ES-I3 (cell line): ENCODE results near the gene SELENOW.
"Not testable (repeated sequence)": the region's sequence is repeated elsewhere in the genome, so short reads cannot be mapped to it uniquely, and the experiment has no call there.

Source experiments
- H3K36me3 ChIP-seq: 2 replicates; pipeline ENCODE4 v1.6.1; 2013; ENCODE audit warnings: mild to moderate bottlenecking, low read length, control low read depth, moderate library complexity; ENCODE audit not compliant: insufficient read depth
- H3K4me1 ChIP-seq: 2 replicates; pipeline ENCODE4 v1.6.1; 2013; ENCODE audit warnings: mild to moderate bottlenecking, control low read depth, low read length; ENCODE audit not compliant: insufficient read depth
- H3K9ac ChIP-seq: 2 replicates; pipeline ENCODE4 v1.6.1; 2013; ENCODE audit warnings: low read depth, mild to moderate bottlenecking, low read length, moderate library complexity
- H3K9me3 ChIP-seq: 2 replicates; pipeline ENCODE4 v1.6.1; 2013; ENCODE audit warnings: mild to moderate bottlenecking, low read length, moderate library complexity; ENCODE audit not compliant: control insufficient read depth, insufficient read depth

The SELENOW gene

DNA sequence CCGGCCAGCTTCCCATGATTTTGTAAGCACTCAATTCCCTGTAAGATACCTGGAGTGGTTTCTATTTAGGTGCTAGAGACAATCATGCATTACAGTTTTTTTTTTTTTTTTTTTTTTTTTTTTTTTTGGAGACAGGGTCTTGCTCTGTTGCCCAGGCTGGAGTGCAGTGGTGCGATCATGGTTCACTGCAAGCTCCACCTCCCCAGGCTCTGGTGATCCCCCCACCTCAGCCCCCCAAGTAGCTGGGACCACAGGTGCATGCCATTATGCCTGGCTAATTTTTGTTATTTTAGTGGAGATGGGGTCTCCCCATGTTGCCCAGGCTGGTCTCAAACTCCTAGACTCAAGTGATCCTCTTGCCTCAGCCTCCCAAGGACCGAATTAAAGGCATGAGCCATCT, 13.8 kb upstream of the SELENOW start:
- not testable (repeated sequence) for H3K36me3 ChIP-seq, H3K9me3 ChIP-seq, H3K9ac ChIP-seq, H3K4me1 ChIP-seq

GRCh38 chr19:47765523-47766358, 12.8 kb upstream of the SELENOW start:
- Histone ChIP-seq H3K9ac (no peak overlapping the region), H3K36me3 (no peaks in the 10 kb centered on the region), H3K9me3 (no peaks in the 10 kb centered on the region), H3K4me1 (peaks cover 6% of the 10 kb centered on the region)

DNA sequence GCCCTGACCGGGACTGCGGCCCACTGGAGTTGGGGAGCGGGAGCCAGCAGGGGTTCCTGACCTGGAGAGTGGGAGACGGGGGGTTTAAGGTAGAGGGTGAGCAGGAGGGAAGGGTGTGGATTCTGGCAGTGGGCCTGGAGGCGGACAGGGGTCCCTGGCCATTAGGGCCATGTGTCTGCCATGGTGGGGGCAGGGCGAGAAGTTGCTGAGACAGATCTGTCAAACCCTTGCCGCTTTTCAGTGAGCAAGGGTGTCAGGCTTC, 12.2 kb upstream of the SELENOW start:
- Histone ChIP-seq H3K9me3 (no peaks in the 10 kb centered on the region), H3K36me3 (no peaks in the 10 kb centered on the region), H3K4me1 (peaks cover 6% of the 10 kb centered on the region), H3K9ac (no peak overlapping the region)

GRCh38 chr19:47766670-47767069, 11.8 kb upstream of the SELENOW start:
- Histone ChIP-seq H3K9ac (no peak overlapping the region), H3K36me3 (no peaks in the 10 kb centered on the region), H3K9me3 (no peaks in the 10 kb centered on the region), H3K4me1 (peaks cover 6% of the 10 kb centered on the region)

DNA sequence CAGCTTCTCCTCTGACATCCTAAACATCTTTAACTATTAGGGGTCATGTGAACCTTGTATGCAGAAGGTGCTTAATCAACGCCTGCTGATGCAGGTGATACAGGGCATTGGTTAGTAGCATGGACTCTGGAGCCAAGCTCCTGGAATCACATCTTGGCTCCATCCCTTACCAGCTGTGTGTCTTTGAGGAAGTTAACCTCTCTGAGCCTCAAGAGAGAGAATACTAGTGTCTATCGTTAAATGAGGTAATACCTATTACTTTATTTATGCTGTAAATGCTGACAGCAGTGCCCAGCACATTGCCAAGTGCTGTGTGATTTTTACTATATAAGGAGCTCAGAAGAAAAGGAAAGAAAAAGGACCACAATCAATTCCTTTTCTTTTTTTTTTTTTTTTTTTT, 11.2 kb upstream of the SELENOW start:
- H3K4me1 ChIP-seq: peaks cover 6% of the 10 kb centered on the region
- no peak overlapping the region for H3K9ac ChIP-seq
- no peaks in the 10 kb centered on the region for H3K9me3 ChIP-seq
- H3K36me3 ChIP-seq: no peaks in the 10 kb centered on the region

- Histone ChIP-seq H3K9me3 (no peaks in the 10 kb centered on the region), H3K36me3 (no peaks in the 10 kb centered on the region), H3K4me1 (peaks cover 6% of the 10 kb centered on the region), H3K9ac (no peak overlapping the region)
Measured at GRCh38 chr19:47768604-47769003, 9.9 kb upstream of the SELENOW start.

DNA sequence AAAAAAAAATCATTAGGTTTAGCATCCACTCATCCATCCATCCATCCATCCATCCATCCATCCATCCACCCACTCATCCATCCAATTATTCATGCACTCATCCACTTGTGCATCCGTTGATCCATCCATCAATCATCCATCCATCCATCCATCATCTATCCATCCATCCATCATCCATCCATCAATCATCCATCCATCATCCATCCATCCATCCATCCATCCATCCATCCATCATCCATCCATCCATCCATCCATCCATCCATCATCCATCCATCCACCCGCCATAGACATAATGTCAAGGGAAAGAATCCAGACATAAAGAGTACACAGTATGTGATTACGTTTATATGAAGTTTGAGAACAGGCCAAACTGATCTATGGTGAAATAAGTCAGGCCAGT, 9.0 kb upstream of the SELENOW start:
- peaks cover 6% of the 10 kb centered on the region for H3K4me1 ChIP-seq
- no peaks in the 10 kb centered on the region for H3K9me3 ChIP-seq
- no peak overlapping the region for H3K9ac ChIP-seq
- no peaks in the 10 kb centered on the region for H3K36me3 ChIP-seq

DNA sequence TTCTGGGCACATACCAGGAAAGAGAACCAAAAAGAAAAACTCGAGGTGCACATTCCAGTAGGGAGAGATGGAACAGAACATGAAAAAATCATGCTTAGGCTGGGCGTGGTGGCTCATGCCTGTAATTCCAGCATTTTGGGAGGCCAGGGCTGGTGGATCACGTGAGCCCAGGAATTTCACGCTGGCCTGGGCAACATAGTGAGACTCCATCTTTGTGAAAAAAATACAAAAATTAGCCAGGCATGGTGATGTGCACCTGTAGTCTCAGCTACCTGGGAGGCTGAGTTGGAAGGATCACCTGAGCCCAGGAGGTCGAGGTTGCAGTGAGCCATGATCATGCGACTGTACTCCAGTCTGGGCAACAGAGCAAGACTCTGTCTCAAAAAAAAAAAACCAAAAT, 7.2 kb upstream of the SELENOW start:
- H3K9ac ChIP-seq, H3K36me3 ChIP-seq, H3K4me1 ChIP-seq, H3K9me3 ChIP-seq: not testable (repeated sequence)

GRCh38 chr19:47776568-47776967, 1.9 kb upstream of the SELENOW start:
- Histone ChIP-seq H3K9me3 (no peaks in the 10 kb centered on the region), H3K4me1 (no peaks in the 10 kb centered on the region; the same call in 1 of the 2 replicates), H3K36me3 (peaks cover 5% of the 10 kb centered on the region; the same call in 1 of the 2 replicates), H3K9ac (no peak overlapping the region)

DNA sequence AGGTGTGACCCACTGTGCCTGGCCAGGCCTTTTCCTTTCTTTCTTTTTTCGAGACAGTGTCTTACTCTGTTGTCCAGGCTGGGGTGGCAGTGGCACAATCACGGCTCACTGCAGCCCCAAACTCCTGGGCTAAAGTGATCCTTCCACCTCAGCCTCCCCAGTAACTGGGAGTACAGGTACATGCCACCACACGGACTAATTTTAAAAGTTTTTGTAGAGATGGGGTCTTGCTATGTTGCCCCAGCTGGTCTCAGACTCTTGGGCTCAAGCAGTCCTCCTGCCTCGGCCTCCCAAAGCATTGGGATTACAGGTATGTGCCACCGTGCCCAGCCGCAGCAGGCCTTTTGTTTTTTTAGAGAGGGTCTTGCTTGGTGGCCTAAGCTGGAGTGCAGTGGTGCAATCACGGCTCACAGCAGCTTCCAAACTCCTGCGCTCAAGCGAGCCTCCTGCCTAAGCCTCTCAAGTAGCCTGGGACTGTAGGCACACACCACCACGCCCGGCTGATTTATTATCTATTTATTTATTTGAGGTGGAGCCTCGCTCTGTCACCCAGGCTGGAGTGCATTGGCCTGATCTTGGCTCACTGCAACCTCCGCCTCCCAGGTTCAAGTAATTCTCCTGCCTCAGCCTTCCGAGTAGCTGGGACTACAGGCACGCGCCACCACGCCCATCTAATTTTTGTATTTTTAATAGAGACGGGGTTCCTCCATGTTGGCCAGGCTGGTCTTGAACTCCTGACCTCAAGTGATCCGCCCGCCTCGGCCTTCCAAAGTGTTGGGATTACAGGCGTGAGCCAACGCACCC, 1.1 kb upstream of the SELENOW start:
- H3K4me1 ChIP-seq, H3K9me3 ChIP-seq, H3K36me3 ChIP-seq: not testable (repeated sequence)
- H3K9ac ChIP-seq: peak overlapping the region; percentile 74; the same call in 1 of the 2 replicates

- Histone ChIP-seq H3K36me3 (peaks cover 6% of the 10 kb centered on the region; the same call in 1 of the 2 replicates), H3K9me3 (no peaks in the 10 kb centered on the region), H3K9ac (peak overlapping the region; percentile 74), H3K4me1 (no peaks in the 10 kb centered on the region; the same call in 1 of the 2 replicates)
Measured at GRCh38 chr19:47778954-47779351, 450 bp downstream of the SELENOW start.

- H3K9ac ChIP-seq: peak overlapping the region; percentile 74; the same call in 1 of the 2 replicates
- H3K4me1 ChIP-seq: no peaks in the 10 kb centered on the region; the same call in 1 of the 2 replicates
- H3K9me3 ChIP-seq: no peaks in the 10 kb centered on the region
- peaks cover 10% of the 10 kb centered on the region; the same call in 1 of the 2 replicates for H3K36me3 ChIP-seq
Measured at GRCh38 chr19:47779524-47780214, 1.2 kb downstream of the SELENOW start.

DNA sequence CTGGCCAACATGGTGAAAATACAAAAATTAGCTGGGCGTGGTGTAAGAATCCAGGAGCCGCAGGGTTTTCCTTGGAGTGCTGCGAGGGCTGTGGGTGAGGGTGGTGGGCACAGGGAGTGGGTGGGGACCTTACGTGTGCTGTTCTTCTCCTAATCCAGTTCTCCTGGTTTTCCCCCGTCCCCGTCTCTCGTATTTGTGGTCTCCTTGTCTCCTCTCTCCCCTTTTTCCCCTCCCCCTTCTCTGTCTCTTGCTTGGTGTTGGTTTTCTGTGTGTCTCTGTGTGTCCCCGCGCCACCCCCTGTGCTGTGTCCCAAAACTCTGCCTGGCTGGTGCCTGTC, 1.7 kb downstream of the SELENOW start:
- Histone ChIP-seq H3K9ac (no peak overlapping the region; the same call in 1 of the 2 replicates), H3K4me1 (no peaks in the 10 kb centered on the region; the same call in 1 of the 2 replicates), H3K36me3 (peaks cover 11% of the 10 kb centered on the region; the same call in 1 of the 2 replicates), H3K9me3 (no peaks in the 10 kb centered on the region)

DNA sequence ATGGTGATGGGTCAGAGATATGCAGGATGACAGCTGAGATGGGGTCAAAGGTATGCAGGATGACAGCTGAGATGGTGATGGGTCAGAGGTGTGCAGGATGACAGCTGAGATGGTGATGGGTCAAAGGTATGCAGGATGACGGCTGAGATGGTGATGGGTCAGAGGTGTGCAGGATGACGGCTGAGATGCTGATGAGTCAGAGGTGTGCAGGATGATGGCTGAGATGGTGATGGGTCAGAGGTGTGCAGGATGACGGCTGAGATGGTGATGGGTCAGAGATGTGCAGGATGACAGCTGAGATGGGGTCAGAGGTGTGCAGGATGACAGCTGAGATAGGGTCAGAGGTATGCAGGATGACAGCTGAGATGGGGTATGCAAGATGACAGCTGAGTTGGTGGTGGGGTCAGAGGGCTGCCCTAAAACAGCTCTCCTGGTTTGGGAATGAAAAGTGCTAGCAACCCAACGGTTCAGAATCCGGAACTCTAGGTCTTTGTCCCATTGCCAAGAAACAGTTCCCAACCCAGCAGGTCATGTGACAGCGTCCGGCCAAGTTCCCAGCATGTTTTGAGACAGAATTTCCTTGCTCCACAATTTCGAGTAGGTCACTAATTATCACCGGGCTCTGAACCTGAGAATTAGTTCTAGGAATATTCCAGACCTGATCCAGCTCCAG, 3.2 kb downstream of the SELENOW start:
- Histone ChIP-seq H3K4me1 (no peaks in the 10 kb centered on the region; the same call in 1 of the 2 replicates), H3K9me3 (no peaks in the 10 kb centered on the region), H3K9ac (no peak overlapping the region), H3K36me3 (peaks cover 19% of the 10 kb centered on the region; the same call in 1 of the 2 replicates)
